ENCODE data around the gene USP46.
A peak's percentile ranks its signal among the peaks of the same experiment; 100 is the strongest.

Gene USP46

GRCh38 chr4:52614241-52614640, 44.9 kb downstream of the USP46 start:
- DNase-seq, result no peak

- no peak for DNase-seq
Measured at GRCh38 chr4:52612341-52612740, 46.8 kb downstream of the USP46 start.

DNA sequence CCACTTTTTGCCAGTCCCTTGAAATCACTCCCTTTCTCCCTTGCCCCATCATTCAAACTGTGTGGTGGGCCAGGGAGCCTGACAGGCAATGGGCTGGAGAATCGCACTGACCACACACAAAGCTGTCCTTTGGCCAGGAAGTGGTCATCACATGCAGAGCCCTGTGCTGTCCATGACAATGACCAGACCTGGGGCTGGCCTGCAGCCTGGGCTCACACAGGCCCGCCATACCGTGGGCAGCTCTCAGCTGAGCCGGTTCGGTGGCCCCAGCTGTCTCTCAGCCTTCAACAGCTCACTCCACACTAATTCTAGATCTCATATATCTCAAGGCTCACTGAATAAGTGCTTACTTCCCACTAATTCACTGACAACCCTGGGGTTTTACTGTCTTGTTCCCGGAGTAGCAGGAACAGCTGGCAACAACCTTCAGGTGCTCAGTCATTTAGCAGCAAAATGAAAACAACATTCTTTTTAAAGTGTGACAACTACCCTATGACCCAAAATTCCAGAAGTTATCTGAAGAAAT, 48.0 kb downstream of the USP46 start:
- DNase-seq, result no peak

GRCh38 chr4:52606726-52607125, 52.4 kb downstream of the USP46 start:
- DNase-seq, result peak; percentile 53

- DNase-seq, result no peak
Measured at GRCh38 chr4:52606040-52606439, 53.1 kb downstream of the USP46 start.

DNA sequence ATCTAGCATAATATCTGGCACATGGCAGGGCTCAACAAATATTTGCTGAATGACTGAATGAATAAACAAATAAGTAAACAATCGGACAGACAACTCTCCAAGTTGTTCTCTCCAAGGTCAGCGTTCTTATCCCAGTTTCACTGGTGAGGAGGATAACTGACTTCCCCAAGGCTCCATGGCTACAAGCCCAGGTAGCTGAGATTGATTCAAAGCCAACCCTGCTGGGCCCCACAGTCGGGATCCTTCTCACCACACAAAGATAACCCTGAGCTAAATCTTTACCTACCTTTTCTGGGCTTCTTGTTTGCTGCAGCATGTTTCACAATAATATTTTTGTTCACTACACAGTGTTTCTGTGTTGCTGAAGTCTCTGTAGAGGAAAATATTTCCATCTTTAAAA, 54.9 kb downstream of the USP46 start:
- no peak for DNase-seq

GRCh38 chr4:52600275-52600674, 58.8 kb downstream of the USP46 start:
- DNase-seq, result no peak

DNA sequence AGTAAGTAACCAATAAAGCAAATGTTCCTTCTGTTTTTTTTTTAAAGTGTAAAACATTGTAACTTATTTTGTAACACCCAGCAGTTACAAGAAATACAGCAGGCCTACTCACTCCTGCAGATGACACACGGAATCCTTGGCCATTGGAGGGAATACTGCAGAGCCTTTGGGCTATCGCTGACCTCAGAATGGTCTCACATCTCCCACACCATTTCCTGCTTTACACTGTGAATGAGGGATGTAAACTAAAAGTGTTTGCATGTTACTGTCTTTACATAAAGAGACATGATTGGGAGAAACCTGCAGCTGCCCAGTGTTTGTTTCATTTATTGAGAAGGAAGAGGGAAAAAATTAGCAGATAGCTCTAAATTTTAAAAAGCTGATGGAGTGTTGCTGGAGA, 64.1 kb downstream of the USP46 start:
- no peak for DNase-seq

- no peak for DNase-seq
Measured at GRCh38 chr4:52592287-52592686, 66.8 kb downstream of the USP46 start.

DNA sequence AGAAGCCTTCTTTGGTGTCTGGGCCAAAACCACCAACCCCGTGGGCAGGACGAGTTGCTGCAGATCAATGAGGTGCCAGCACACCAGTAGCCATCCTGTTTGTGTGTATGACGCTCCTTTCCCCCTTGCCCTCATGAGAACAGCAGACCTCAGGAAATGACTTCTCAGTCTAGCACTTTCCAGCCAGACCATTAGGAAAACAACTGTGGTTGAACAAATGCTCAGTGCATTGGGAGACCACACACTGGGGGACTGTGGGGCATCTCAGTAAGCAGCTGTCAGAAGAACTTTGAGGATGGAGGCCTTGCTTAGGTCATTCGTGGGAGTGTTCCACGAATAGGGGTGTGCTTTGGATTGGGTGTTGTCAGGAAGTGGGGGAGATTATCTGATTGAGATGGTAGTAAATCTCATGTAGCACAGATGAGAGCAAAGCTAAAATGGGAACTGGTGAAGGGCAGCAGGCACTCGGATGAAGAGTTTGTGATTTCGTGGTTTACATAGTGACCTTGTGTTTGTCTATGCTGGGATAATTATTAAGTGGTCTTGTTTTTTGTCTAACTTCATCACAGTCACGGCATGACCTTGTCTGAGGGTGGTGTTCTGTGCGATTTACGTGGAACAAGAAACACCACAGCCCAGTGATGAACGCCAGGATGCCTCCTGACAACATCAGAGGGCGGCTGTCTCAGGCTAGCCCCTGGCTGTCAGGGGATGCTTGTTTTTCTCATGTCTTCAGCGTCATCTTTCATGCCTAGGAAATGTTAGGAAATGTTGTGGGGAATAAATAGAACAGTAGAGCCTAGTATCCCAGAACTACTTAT, 70.1 kb downstream of the USP46 start:
- DNase-seq, result no peak

DNA sequence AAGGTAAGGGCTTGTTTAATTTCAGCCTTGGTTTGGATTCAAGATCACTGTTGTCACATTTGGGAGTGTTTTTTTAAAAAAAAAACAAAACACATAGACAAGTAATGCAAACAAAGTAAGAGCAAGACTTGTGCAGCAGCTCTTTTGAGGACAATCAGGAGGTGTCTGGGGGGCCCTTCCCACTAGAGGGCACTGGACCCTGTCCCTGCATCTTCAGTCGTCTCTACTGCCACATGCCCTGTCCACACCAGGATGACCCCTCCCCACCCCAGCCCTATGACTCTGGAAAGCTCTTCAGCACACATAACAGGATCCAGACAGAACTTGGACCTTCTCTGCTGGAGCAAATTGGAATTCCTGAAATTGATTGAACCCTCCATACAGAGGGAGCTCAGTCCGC, 71.0 kb downstream of the USP46 start:
- DNase-seq, result no peak

GRCh38 chr4:52586069-52586468, 73.0 kb downstream of the USP46 start:
- no peak for DNase-seq

GRCh38 chr4:52585379-52585778, 73.7 kb downstream of the USP46 start:
- DNase-seq, result no peak

DNA sequence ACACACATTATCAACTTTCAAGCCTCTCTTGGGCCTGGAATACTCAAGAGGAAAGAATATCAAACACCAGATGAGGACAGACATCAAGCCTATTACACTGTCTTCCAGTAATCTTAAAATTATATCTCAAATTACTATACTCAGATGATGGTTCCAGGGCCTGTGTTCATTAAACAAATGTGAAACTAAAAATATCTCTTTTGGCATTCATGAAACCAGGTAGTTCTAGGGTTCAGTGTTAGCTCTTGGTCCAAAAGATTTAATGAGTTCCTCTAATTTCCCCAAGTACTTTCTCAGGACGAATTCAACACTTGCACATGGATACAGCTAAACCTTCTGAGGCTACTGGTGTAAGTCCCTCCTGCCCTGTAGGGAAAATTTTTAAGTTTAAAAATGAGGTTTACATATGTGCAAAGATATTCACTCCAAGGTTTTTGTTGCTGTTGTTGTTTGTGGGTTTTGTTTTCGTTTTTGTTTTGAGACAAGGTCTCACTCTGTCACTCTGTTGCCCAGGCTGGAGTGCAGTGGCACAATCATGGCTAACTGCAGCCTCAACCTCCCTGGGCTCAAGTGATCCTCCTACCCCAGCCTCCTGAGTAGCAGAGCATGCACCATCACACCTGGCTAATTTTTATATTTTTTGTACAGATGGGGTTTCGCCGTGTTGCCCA, 79.4 kb downstream of the USP46 start:
- DNase-seq, result no peak

DNA sequence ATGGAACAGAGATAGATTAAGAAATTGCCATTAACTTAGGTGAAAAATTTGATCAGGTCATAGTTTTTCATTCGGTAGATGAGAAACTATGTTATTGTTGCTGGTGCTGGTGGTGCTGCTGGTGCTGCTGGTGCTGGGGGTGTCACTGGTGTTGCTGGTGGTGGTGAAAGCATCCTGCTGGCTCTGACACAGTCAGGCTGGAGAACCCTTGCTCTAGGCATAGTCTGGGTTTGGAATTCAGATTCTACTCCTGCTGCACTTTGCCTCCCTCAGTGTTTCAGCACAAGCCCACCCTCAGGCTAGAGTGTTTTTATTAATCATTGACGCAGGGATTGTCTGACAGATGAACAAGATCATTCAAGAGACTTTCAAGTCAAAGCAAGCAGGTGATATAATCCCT, 80.2 kb downstream of the USP46 start:
- DNase-seq, result no peak

DNA sequence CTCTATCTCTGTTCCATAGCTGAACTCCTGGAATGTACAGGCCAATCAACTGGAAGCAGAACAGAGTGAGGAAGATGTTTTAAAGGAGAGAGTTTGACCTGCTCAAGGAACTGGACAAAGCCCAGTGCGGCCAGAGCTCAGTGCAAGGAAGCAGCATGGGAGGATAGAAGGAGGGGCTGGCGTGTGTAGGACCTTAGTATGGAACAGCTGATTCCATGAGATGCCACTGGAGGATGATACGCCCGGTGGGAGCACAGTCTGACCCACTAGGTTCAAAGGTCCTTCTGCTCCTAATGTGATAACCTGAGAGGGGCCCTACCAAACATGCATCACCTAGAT, 81.5 kb downstream of the USP46 start:
- no peak for DNase-seq

DNA sequence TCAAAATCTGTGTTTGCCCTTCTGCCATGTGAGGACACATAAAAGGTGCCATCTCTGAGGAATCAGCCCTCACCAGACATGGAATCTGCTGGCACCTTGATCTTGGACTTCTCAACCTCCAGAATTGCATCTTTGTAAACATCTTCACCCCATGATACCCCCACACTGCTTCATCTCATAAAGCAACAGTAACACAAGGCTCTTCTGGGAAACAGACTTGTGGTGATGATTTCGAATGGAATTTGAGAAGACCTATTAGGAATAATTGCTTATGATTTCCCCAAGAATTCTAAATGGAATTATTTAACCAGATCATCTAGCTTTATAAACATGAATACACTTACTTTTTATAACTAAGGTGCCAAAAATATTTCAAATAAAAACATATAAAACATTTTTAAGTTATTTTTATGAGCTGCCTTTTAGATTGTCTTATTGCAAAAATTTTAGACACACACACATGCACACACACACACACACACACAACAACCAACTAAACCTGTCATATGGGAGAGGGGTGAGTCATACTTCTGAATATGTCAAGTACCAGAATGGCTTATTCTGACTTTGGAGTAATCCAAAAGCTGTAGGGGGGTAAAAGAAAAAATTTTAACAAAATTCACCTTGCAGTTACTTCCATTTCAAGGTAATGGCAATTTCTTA, 82.0 kb downstream of the USP46 start:
- peak; percentile 2 for DNase-seq

- DNase-seq, result no peak
Measured at GRCh38 chr4:52576326-52576725, 82.8 kb downstream of the USP46 start.

DNA sequence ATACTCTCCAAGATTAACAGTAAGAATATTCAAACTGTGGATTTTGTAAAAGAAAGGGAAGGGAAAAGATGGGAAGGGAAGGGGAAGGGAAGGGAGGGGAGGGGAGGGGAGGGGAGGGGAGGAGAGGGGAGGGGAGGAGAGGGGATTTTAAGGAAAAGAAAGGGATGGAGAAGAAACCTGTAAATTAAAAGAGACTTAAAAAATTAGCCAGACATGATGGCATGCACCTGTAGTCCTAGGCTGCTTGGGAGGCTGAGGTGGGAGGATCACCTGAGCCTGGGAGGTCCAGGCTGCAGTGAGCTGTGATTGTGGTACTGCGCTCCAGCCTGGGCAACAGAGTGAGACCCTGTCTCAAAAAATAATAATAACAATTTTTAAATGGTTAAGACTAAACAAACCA, 83.7 kb downstream of the USP46 start:
- DNase-seq, result no peak

GRCh38 chr4:52574036-52574435, 85.1 kb downstream of the USP46 start:
- no peak for DNase-seq

DNA sequence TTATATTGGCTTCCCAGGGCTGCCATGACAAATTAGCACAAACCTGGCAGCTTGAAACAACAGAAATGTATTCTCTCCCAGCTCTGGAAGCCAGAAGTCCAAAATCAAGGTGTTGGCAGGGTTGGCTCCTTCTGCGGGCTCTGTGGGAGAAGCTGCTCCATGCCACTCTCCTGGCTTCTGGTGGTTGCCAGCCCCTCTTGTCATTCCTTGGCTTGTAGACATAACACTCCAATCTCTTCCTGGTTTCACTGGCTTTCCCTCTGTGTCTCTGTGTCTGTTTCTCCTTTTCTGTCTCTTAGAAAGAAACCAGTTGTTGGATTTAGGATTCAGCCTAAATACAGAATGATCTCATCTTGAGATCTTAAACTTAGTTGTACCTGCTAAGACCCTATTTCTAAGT, 85.5 kb downstream of the USP46 start:
- peak; percentile 16 for DNase-seq

- DNase-seq, result peak; percentile 68
Measured at GRCh38 chr4:52572936-52573485, 86.1 kb downstream of the USP46 start.

GRCh38 chr4:52568351-52568750, 90.8 kb downstream of the USP46 start:
- DNase-seq, result no peak

Measured in kidney glomerular epithelial cell (primary cell).